ENCODE data around the gene TOMM22.
"Not testable (repeated sequence)": the region's sequence is repeated elsewhere in the genome, so short reads cannot be mapped to it uniquely, and the experiment has no call there.

Gene TOMM22

GRCh38 chr22:38641476-38642040 is 40.2 kb upstream of the TOMM22 start:
- Histone ChIP-seq H3K4me1 (ENCODE audit: control insufficient read depth, insufficient read depth, low read depth, low read length) (peaks cover 5% of the 10 kb centered on the region), H3K4me3 (ENCODE audit: insufficient read depth in 1 of 2, low read depth in 1 of 2, low read length in 2 of 2) (no peak overlapping the region), H2BK12ac (ENCODE audit: low read length in 2 of 2) (no peak overlapping the region), H3K36me3 (ENCODE audit: control insufficient read depth in 1 of 2, insufficient read depth in 2 of 2, low read depth in 1 of 2, low read length in 2 of 2) (peaks cover 6 to 12% of the 10 kb centered on the region in 2 experiments), H2AFZ (ENCODE audit: low read depth, low read length) (no peak overlapping the region), H3K9me3 (ENCODE audit: control insufficient read depth, low read length) (no peaks in the 10 kb centered on the region), H3K27me3 (ENCODE audit: control insufficient read depth in 1 of 2, insufficient read depth in 1 of 2, low read length in 2 of 2) (no peaks in the 10 kb centered on the region), H3K4me2 (ENCODE audit: low read length, poor library complexity, severe bottlenecking) (no peak overlapping the region), H3K27ac (ENCODE audit: low read length, poor library complexity, severe bottlenecking) (no peak overlapping the region), H2BK5ac (ENCODE audit: low read depth, low read length, poor library complexity, severe bottlenecking) (no peak overlapping the region), H4K8ac (ENCODE audit: low read length) (no peak overlapping the region), H4K91ac (ENCODE audit: low read length) (no peak overlapping the region), H3K18ac (ENCODE audit: low read depth in 1 of 2, low read length in 2 of 2) (no peak overlapping the region), H2BK120ac (ENCODE audit: low read depth, low read length) (no peak overlapping the region), H3K23ac (ENCODE audit: low read length in 2 of 2) (no peak overlapping the region), H3K4ac (ENCODE audit: low read depth in 1 of 2, low read length in 2 of 2) (no peak overlapping the region), H2BK15ac (ENCODE audit: low read depth, poor library complexity, severe bottlenecking) (no peak overlapping the region), H3K9ac (ENCODE audit: low read length) (no peak overlapping the region), H2AK5ac (ENCODE audit: low read length, severe bottlenecking) (no peak overlapping the region), H3K14ac (ENCODE audit: low read length in 2 of 2) (no peak overlapping the region), H3K79me1 (replicated peaks; ENCODE audit: low read length, poor library complexity, severe bottlenecking) (no peaks in the 10 kb centered on the region)
- WGBS, result 99% methylated on average over 7 of the region's 13 CpGs
- DNase-seq, result no peak

- not testable (repeated sequence) for H3K79me1 ChIP-seq (replicated peaks; ENCODE audit: low read length, poor library complexity, severe bottlenecking)
These were observed 37.5 kb upstream of the TOMM22 start for GRCh38 chr22:38644245-38644644.

GRCh38 chr22:38645430-38645829 is 36.3 kb upstream of the TOMM22 start:
- no peak overlapping the region for H3K4me2 ChIP-seq (ENCODE audit: low read length, poor library complexity, severe bottlenecking)
- H2AFZ ChIP-seq (ENCODE audit: low read depth, low read length), result no peak overlapping the region
- no peaks in the 10 kb centered on the region for H3K79me1 ChIP-seq (replicated peaks; ENCODE audit: low read length, poor library complexity, severe bottlenecking)
- H2AK5ac ChIP-seq (ENCODE audit: low read length, severe bottlenecking), result no peak overlapping the region
- no peak overlapping the region for H3K4me3 ChIP-seq (ENCODE audit: insufficient read depth in 1 of 2, low read depth in 1 of 2, low read length in 2 of 2)
- H3K14ac ChIP-seq (ENCODE audit: low read length in 2 of 2), result no peak overlapping the region
- H3K18ac ChIP-seq (ENCODE audit: low read depth in 1 of 2, low read length in 2 of 2), result no peak overlapping the region
- no peaks in the 10 kb centered on the region for H3K4me1 ChIP-seq (ENCODE audit: control insufficient read depth, insufficient read depth, low read depth, low read length)
- no peaks in the 10 kb centered on the region for H3K27me3 ChIP-seq (ENCODE audit: control insufficient read depth in 1 of 2, insufficient read depth in 1 of 2, low read length in 2 of 2)
- no peak overlapping the region for H3K23ac ChIP-seq (ENCODE audit: low read length in 2 of 2)
- H2BK15ac ChIP-seq (ENCODE audit: low read depth, poor library complexity, severe bottlenecking), result no peak overlapping the region
- no peak overlapping the region for H2BK120ac ChIP-seq (ENCODE audit: low read depth, low read length)
- H3K9me3 ChIP-seq (ENCODE audit: control insufficient read depth, low read length), result no peaks in the 10 kb centered on the region
- H3K36me3 ChIP-seq (ENCODE audit: control insufficient read depth in 1 of 2, insufficient read depth in 2 of 2, low read depth in 1 of 2, low read length in 2 of 2), result peaks cover 3 to 4% of the 10 kb centered on the region in 2 experiments
- H4K8ac ChIP-seq (ENCODE audit: low read length), result no peak overlapping the region
- H2BK5ac ChIP-seq (ENCODE audit: low read depth, low read length, poor library complexity, severe bottlenecking), result no peak overlapping the region
- H4K91ac ChIP-seq (ENCODE audit: low read length), result no peak overlapping the region
- H3K4ac ChIP-seq (ENCODE audit: low read depth in 1 of 2, low read length in 2 of 2), result no peak overlapping the region
- no peak for DNase-seq
- over 99% methylated on average over 6 of the region's 6 CpGs for whole genome bisulfite sequencing
- H3K9ac ChIP-seq (ENCODE audit: low read length), result no peak overlapping the region
- H3K27ac ChIP-seq (ENCODE audit: low read length, poor library complexity, severe bottlenecking), result no peak overlapping the region
- no peak overlapping the region for H2BK12ac ChIP-seq (ENCODE audit: low read length in 2 of 2)

More at GRCh38 chr22:38644245-38644644, 37.5 kb upstream of the TOMM22 start:
- 94% methylated on average over 4 of the region's 5 CpGs for WGBS
- H3K36me3 ChIP-seq (ENCODE audit: control insufficient read depth in 1 of 2, insufficient read depth in 2 of 2, low read depth in 1 of 2, low read length in 2 of 2); H2AFZ ChIP-seq (ENCODE audit: low read depth, low read length); DNase-seq; H3K27me3 ChIP-seq (ENCODE audit: control insufficient read depth in 1 of 2, insufficient read depth in 1 of 2, low read length in 2 of 2); H2BK5ac ChIP-seq (ENCODE audit: low read depth, low read length, poor library complexity, severe bottlenecking); H3K4me1 ChIP-seq (ENCODE audit: control insufficient read depth, insufficient read depth, low read depth, low read length); H3K27ac ChIP-seq (ENCODE audit: low read length, poor library complexity, severe bottlenecking); H3K9ac ChIP-seq (ENCODE audit: low read length); H4K91ac ChIP-seq (ENCODE audit: low read length); H3K4me2 ChIP-seq (ENCODE audit: low read length, poor library complexity, severe bottlenecking); H2BK12ac ChIP-seq (ENCODE audit: low read length in 2 of 2); H2BK120ac ChIP-seq (ENCODE audit: low read depth, low read length); H3K23ac ChIP-seq (ENCODE audit: low read length in 2 of 2); H3K14ac ChIP-seq (ENCODE audit: low read length in 2 of 2); H3K9me3 ChIP-seq (ENCODE audit: control insufficient read depth, low read length); H3K18ac ChIP-seq (ENCODE audit: low read depth in 1 of 2, low read length in 2 of 2); H3K4ac ChIP-seq (ENCODE audit: low read depth in 1 of 2, low read length in 2 of 2); H2AK5ac ChIP-seq (ENCODE audit: low read length, severe bottlenecking); H4K8ac ChIP-seq (ENCODE audit: low read length); H2BK15ac ChIP-seq (ENCODE audit: low read depth, poor library complexity, severe bottlenecking); H3K4me3 ChIP-seq (ENCODE audit: insufficient read depth in 1 of 2, low read depth in 1 of 2, low read length in 2 of 2): not testable (repeated sequence)

- Histone ChIP-seq H3K4me1 (ENCODE audit: control insufficient read depth, insufficient read depth, low read depth, low read length) (no peaks in the 10 kb centered on the region), H4K8ac (ENCODE audit: low read length) (no peak overlapping the region), H2BK15ac (ENCODE audit: low read depth, poor library complexity, severe bottlenecking) (no peak overlapping the region), H4K91ac (ENCODE audit: low read length) (no peak overlapping the region), H2AFZ (ENCODE audit: low read depth, low read length) (no peak overlapping the region), H3K27me3 (ENCODE audit: control insufficient read depth in 1 of 2, insufficient read depth in 1 of 2, low read length in 2 of 2) (no peaks in the 10 kb centered on the region), H3K27ac (ENCODE audit: low read length, poor library complexity, severe bottlenecking) (no peak overlapping the region), H2AK5ac (ENCODE audit: low read length, severe bottlenecking) (no peak overlapping the region), H2BK12ac (ENCODE audit: low read length in 2 of 2) (no peak overlapping the region), H3K18ac (ENCODE audit: low read depth in 1 of 2, low read length in 2 of 2) (no peak overlapping the region), H3K23ac (ENCODE audit: low read length in 2 of 2) (no peak overlapping the region), H3K9ac (ENCODE audit: low read length) (no peak overlapping the region), H3K4me2 (ENCODE audit: low read length, poor library complexity, severe bottlenecking) (no peak overlapping the region), H3K4me3 (ENCODE audit: insufficient read depth in 1 of 2, low read depth in 1 of 2, low read length in 2 of 2) (no peak overlapping the region), H2BK120ac (ENCODE audit: low read depth, low read length) (no peak overlapping the region), H3K14ac (ENCODE audit: low read length in 2 of 2) (no peak overlapping the region), H3K4ac (ENCODE audit: low read depth in 1 of 2, low read length in 2 of 2) (no peak overlapping the region), H3K36me3 (ENCODE audit: control insufficient read depth in 1 of 2, insufficient read depth in 2 of 2, low read depth in 1 of 2, low read length in 2 of 2) (peaks cover 0 to 7% of the 10 kb centered on the region in 2 experiments), H3K79me1 (replicated peaks; ENCODE audit: low read length, poor library complexity, severe bottlenecking) (peaks cover 1% of the 10 kb centered on the region), H2BK5ac (ENCODE audit: low read depth, low read length, poor library complexity, severe bottlenecking) (no peak overlapping the region), H3K9me3 (ENCODE audit: control insufficient read depth, low read length) (no peaks in the 10 kb centered on the region)
- WGBS, result 73% methylated on average over 4 of the region's 5 CpGs
- no peak for DNase-seq
These were observed 31.8 kb upstream of the TOMM22 start for GRCh38 chr22:38649841-38650522.

All from mesenchymal stem cell (in vitro differentiated cells and primary cell).